Measurements from ENCODE around the gene IGF2BP2. TPM values are rescaled to one million over a fixed set of nuclear protein-coding genes. Genes with fewer than 3 reads are reported as not detected.

The IGF2BP2 gene
- total and polyA plus RNA-seq, 2 of the 13 experiments (the other 11 are each of a cell fraction or from before 2014, with no cell fraction given), result 6.5 to 46.0 TPM

DNA sequence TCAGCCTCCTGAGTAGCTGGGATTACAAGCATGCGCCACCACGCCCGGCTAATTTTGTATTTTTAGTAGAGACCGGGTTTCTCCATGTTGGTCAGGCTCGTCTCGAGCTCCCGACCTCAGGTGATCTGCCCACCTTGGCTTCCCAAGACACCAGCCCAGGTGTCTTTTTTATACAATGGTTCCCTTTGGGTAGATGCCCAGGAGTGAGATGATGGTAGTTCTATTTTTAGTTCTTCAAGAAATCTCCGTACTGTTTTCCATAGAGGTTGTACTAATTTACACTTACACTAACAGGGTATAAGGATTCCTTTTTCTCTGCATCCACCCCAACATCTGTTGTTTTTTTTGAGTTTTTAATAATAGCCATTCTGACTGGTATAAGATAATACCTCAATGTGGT is 94.3 kb downstream of the IGF2BP2 start (continued):
- TF ChIP-seq, protein P1, sequence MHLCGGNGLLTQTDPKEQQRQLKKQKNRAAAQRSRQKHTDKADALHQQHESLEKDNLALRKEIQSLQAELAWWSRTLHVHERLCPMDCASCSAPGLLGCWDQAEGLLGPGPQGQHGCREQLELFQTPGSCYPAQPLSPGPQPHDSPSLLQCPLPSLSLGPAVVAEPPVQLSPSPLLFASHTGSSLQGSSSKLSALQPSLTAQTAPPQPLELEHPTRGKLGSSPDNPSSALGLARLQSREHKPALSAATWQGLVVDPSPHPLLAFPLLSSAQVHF (CRISPR knock-in tag; IDR thresholded peaks at IDR 0.05), result no peak
- no peak for TF ChIP-seq IRX3 (CRISPR knock-in tag; IDR thresholded peaks at IDR 0.05; ENCODE audit: borderline replicate concordance, low read depth)
- no peak for TF ChIP-seq ZSCAN21 (CRISPR knock-in tag; IDR thresholded peaks at IDR 0.05; ENCODE audit: borderline replicate concordance)
- no peak for TF ChIP-seq KLF11 (CRISPR knock-in tag; IDR thresholded peaks at IDR 0.05)
- no peak for TF ChIP-seq HMG20A (CRISPR knock-in tag; IDR thresholded peaks at IDR 0.05; ENCODE audit: borderline replicate concordance)

DNA sequence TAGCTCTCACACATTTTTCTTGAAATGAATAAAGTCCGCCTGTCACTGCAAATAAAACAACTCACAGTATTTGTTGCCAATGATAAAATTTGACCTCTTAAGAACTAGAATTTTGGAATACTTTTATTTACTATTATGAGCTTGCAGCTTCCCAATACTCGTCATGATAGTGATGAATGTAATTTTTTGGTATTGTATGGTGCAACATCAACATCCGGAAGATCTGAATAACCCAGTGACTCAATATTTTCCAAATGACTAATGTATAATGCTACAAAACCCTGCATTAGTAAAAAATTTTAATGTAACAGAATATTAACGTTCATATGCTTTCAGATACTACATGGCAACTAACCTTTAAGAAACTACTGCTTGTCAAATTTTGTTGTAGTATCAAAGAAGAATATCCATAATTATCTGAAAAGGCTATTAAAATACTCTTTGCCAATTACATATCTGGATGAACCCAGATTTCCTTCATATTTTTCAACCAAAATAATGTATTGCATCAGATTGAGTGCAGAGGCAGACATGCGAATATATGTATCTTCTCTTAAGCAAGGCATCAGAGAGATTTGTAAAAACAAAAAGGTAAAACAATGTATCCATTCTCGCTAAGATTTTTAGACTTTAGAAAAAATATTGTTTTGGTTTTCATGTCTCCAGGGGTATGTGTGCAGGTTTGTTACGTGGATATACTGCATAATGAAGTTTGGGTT is 95.3 kb downstream of the IGF2BP2 start:
- H3K4me1 ChIP-seq (ENCODE audit: insufficient read depth, low read length), result peaks cover 90% of the 10 kb centered on the region
- no peak overlapping the region for H3K9ac ChIP-seq (ENCODE audit: insufficient read depth, low read depth, low read length)
- no peak overlapping the region for H3K4me2 ChIP-seq (ENCODE audit: low read depth, low read length)
- ChIA-PET CTCF (ENCODE audit: low intra/inter-chr PET ratio, low total read pairs) (no interaction called here), POLR2A (no interaction called here)
- H3K27me3 ChIP-seq (ENCODE audit: control insufficient read depth in 1 of 2, insufficient read depth in 2 of 2, low read length in 2 of 2), result no peaks in the 10 kb centered on the region
- ATAC-seq, result no peak
- no peak for DNase-seq (ENCODE audit: low spot score)
- H3K79me2 ChIP-seq (ENCODE audit: insufficient read depth, low read length), result peaks cover 91% of the 10 kb centered on the region
- no peak overlapping the region for H2AFZ ChIP-seq (ENCODE audit: low read length)
- no peak overlapping the region for H3K27ac ChIP-seq (ENCODE audit: extremely low read length, insufficient read depth, low read length)
- BruUV-seq (replicated peaks), result no TSS peak
- H3K4me3 ChIP-seq (replicated peaks in 1 of 3; ENCODE audit: insufficient read depth in 1 of 3, low read depth in 2 of 3, low read length in 3 of 3), result no peak overlapping the region
- H4K20me1 ChIP-seq (ENCODE audit: insufficient read depth, low read length), result peaks cover 95% of the 10 kb centered on the region
- WGBS (ENCODE audit: low lambda C conversion rate), result 93% methylated on average over 7 of the region's 7 CpGs
- intact Hi-C loops (cut with micrococcal nuclease; ENCODE audit: unreplicated experiment), result loop anchor here (5.0 kb wide), 1 partner anchor 93 kb away; no protein-coding TSS in a partner anchor
- no peaks in the 10 kb centered on the region; a peak in 1 of 5 replicates for H3K36me3 ChIP-seq (replicated peaks in 1 of 2; ENCODE audit: control insufficient read depth in 1 of 2, insufficient read depth in 2 of 2, low read length in 2 of 2)
- H3K9me3 ChIP-seq (ENCODE audit: low read length), result no peaks in the 10 kb centered on the region
- TF ChIP-seq, protein P2, sequence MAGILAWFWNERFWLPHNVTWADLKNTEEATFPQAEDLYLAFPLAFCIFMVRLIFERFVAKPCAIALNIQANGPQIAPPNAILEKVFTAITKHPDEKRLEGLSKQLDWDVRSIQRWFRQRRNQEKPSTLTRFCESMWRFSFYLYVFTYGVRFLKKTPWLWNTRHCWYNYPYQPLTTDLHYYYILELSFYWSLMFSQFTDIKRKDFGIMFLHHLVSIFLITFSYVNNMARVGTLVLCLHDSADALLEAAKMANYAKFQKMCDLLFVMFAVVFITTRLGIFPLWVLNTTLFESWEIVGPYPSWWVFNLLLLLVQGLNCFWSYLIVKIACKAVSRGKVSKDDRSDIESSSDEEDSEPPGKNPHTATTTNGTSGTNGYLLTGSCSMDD (CRISPR knock-in tag; IDR thresholded peaks at IDR 0.05), result no peak
- TF ChIP-seq ZNF225 (CRISPR knock-in tag; IDR thresholded peaks at IDR 0.05) (no peak), HNRNPLL (IDR thresholded peaks at IDR 0.05; ENCODE audit: low read depth, low read length, poor library complexity, severe bottlenecking) (no peak), ATM (IDR thresholded peaks at IDR 0.05; ENCODE audit: borderline replicate concordance) (no peak), ZNF790 (CRISPR knock-in tag; IDR thresholded peaks at IDR 0.05; ENCODE audit: borderline replicate concordance) (no peak), ZNF879 (CRISPR knock-in tag; IDR thresholded peaks at IDR 0.05) (no peak), FOXA1 (IDR thresholded peaks at IDR 0.05) (no peak), FOXA1 (CRISPR knock-in tag; IDR thresholded peaks at IDR 0.05) (no peak), ZNF775 (CRISPR knock-in tag; IDR thresholded peaks at IDR 0.05; ENCODE audit: borderline replicate concordance) (no peak), SMAD1 (CRISPR knock-in tag; IDR thresholded peaks at IDR 0.05; ENCODE audit: borderline replicate concordance, low read depth) (no peak), ZNF3 (CRISPR knock-in tag; IDR thresholded peaks at IDR 0.05) (no peak), ZNF317 (CRISPR knock-in tag; IDR thresholded peaks at IDR 0.05) (no peak), FOXC1 (CRISPR knock-in tag; IDR thresholded peaks at IDR 0.05; ENCODE audit: borderline replicate concordance) (no peak)
- TF ChIP-seq, protein P3, sequence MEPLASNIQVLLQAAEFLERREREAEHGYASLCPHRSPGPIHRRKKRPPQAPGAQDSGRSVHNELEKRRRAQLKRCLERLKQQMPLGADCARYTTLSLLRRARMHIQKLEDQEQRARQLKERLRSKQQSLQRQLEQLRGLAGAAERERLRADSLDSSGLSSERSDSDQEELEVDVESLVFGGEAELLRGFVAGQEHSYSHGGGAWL (CRISPR knock-in tag; IDR thresholded peaks at IDR 0.05), result no peak
- in situ Hi-C loops (cut with HindIII; ENCODE audit: extremely low pct_ligation_motif_present, low pct_unique_long_range_greater_than_20kb), result no loop called here
- FAIRE-seq, result no peak
